ENCODE data around the gene PHF2.

GRCh38 chr9:93662952-93663572, 86.7 kb downstream of the PHF2 start:
- TF ChIP-seq CTCF (IDR thresholded peaks at IDR 0.05) (no peak), POLR2A (IDR thresholded peaks at IDR 0.05) (no peak), EP300 (IDR thresholded peaks at IDR 0.05; ENCODE audit: low read depth) (no peak)
